SK-N-SH treated with all-trans-retinoic acid at 6 μM for 48 hours (cell line): ENCODE measurements around the gene SLC52A3.
"Not testable (repeated sequence)": the region's sequence is repeated elsewhere in the genome, so short reads cannot be mapped to it uniquely, and the experiment has no call there.

Source experiments
- ATAC-seq: fragments of 200-7000 bp; cut with Tn5 transposase; 3 replicates; pipeline ENCODE4 v1.9.1; 2020; ENCODE audit warnings: mild to moderate bottlenecking, moderate library complexity
- ARNTL ChIP-seq: fragments of 450-650 bp; formaldehyde crosslinking; IDR thresholded peaks from 2 replicates; pipeline ENCODE4 v1.5.0; 2020; ENCODE audit warnings: low read depth, mild to moderate bottlenecking, moderate library complexity, borderline replicate concordance
- BACH2 ChIP-seq: fragments of 250-450 bp; sonication (Bioruptor Pico); IDR thresholded peaks from 2 replicates; pipeline ENCODE4 v1.9.0; 2021; ENCODE audit warnings: mild to moderate bottlenecking, borderline replicate concordance
- CSDC2 ChIP-seq: fragments of 250-450 bp; sonication (Bioruptor Pico); IDR thresholded peaks from 2 replicates; pipeline ENCODE4 v1.5.0; 2020; ENCODE audit warnings: mild to moderate bottlenecking, moderate library complexity
- ESRRG ChIP-seq: fragments of 250-450 bp; sonication (Bioruptor Pico); IDR thresholded peaks from 2 replicates; pipeline ENCODE4 v1.6.1; 2021; ENCODE audit warnings: mild to moderate bottlenecking
- ISL1 ChIP-seq: fragments of 250-450 bp; sonication (Bioruptor Pico); IDR thresholded peaks from 2 replicates; pipeline ENCODE4 v2.1.2; 2022; ENCODE audit warnings: mild to moderate bottlenecking, moderate library complexity
- OSR1 ChIP-seq: fragments of 250-450 bp; sonication (Bioruptor Pico); IDR thresholded peaks from 2 replicates; pipeline ENCODE4 v1.8.0; 2022; ENCODE audit warnings: moderate library complexity, mild to moderate bottlenecking, inconsistent platforms
- PATZ1 ChIP-seq: fragments of 250-450 bp; sonication (Bioruptor Pico); IDR thresholded peaks from 2 replicates; pipeline ENCODE4 v1.8.0; 2020; ENCODE audit warnings: mild to moderate bottlenecking, moderate library complexity, borderline replicate concordance
- PPARA ChIP-seq: fragments of 250-450 bp; sonication (Bioruptor Pico); IDR thresholded peaks from 2 replicates; pipeline ENCODE4 v1.5.0; 2020; ENCODE audit warnings: mild to moderate bottlenecking, borderline replicate concordance
- TCF4 ChIP-seq: fragments of 250-450 bp; sonication (Bioruptor Pico); IDR thresholded peaks from 2 replicates; pipeline ENCODE4 v1.8.0; 2021; ENCODE audit warnings: mild to moderate bottlenecking, moderate library complexity, borderline replicate concordance
- TOX ChIP-seq: fragments of 250-450 bp; sonication (Bioruptor Pico); IDR thresholded peaks from 2 replicates; pipeline ENCODE4 v1.8.0; 2021; ENCODE audit warnings: mild to moderate bottlenecking, moderate library complexity, borderline replicate concordance
- ZC3H10 ChIP-seq: fragments of 250-450 bp; sonication (Bioruptor Pico); IDR thresholded peaks from 2 replicates; pipeline ENCODE4 v1.5.1; 2021; ENCODE audit warnings: mild to moderate bottlenecking, moderate library complexity
- ZFP3 ChIP-seq: fragments of 250-450 bp; sonication (Bioruptor Pico); IDR thresholded peaks from 2 replicates; pipeline ENCODE4 v1.5.0; 2020; ENCODE audit warnings: mild to moderate bottlenecking, moderate library complexity
- ZFP30 ChIP-seq: fragments of 450-650 bp; formaldehyde crosslinking; IDR thresholded peaks from 2 replicates; pipeline ENCODE4 v1.5.0; 2022; ENCODE audit warnings: mild to moderate bottlenecking, moderate library complexity
- ZNF565 ChIP-seq: fragments of 450-650 bp; formaldehyde crosslinking; conservative IDR thresholded peaks from 2 replicates; pipeline ENCODE4 v1.5.0; 2020; ENCODE audit warnings: low read depth, mild to moderate bottlenecking, moderate library complexity
- ZNF70 ChIP-seq: fragments of 450-650 bp; formaldehyde crosslinking; IDR thresholded peaks from 2 replicates; pipeline ENCODE4 v1.5.0; 2020; ENCODE audit warnings: mild to moderate bottlenecking, moderate library complexity
- ZNF8 ChIP-seq: fragments of 450-650 bp; formaldehyde crosslinking; IDR thresholded peaks from 2 replicates; pipeline ENCODE4 v1.5.0; 2020; ENCODE audit warnings: mild to moderate bottlenecking, moderate library complexity
- TF ChIP-seq, protein P1 (sequence below): fragments of 250-450 bp; sonication (Bioruptor Pico); IDR thresholded peaks from 2 replicates; pipeline ENCODE4 v1.5.0; 2020; ENCODE audit warnings: mild to moderate bottlenecking, moderate library complexity
- TF ChIP-seq, protein P2 (sequence below): fragments of 250-450 bp; sonication (Bioruptor Pico); IDR thresholded peaks from 2 replicates; pipeline ENCODE4 v1.5.1; 2020; ENCODE audit warnings: low read depth, mild to moderate bottlenecking, moderate library complexity

Gene SLC52A3

GRCh38 chr20:813390-813789 lies 45.1 kb upstream of the SLC52A3 start (continued):
- TF ChIP-seq, protein P1, sequence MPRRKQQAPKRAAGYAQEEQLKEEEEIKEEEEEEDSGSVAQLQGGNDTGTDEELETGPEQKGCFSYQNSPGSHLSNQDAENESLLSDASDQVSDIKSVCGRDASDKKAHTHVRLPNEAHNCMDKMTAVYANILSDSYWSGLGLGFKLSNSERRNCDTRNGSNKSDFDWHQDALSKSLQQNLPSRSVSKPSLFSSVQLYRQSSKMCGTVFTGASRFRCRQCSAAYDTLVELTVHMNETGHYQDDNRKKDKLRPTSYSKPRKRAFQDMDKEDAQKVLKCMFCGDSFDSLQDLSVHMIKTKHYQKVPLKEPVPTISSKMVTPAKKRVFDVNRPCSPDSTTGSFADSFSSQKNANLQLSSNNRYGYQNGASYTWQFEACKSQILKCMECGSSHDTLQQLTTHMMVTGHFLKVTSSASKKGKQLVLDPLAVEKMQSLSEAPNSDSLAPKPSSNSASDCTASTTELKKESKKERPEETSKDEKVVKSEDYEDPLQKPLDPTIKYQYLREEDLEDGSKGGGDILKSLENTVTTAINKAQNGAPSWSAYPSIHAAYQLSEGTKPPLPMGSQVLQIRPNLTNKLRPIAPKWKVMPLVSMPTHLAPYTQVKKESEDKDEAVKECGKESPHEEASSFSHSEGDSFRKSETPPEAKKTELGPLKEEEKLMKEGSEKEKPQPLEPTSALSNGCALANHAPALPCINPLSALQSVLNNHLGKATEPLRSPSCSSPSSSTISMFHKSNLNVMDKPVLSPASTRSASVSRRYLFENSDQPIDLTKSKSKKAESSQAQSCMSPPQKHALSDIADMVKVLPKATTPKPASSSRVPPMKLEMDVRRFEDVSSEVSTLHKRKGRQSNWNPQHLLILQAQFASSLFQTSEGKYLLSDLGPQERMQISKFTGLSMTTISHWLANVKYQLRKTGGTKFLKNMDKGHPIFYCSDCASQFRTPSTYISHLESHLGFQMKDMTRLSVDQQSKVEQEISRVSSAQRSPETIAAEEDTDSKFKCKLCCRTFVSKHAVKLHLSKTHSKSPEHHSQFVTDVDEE (CRISPR knock-in tag), result no peak
- TF ChIP-seq PATZ1 (no peak), PPARA (CRISPR knock-in tag) (no peak), TCF4 (CRISPR knock-in tag) (no peak), ARNTL (CRISPR knock-in tag) (no peak), ZNF70 (no peak)

DNA sequence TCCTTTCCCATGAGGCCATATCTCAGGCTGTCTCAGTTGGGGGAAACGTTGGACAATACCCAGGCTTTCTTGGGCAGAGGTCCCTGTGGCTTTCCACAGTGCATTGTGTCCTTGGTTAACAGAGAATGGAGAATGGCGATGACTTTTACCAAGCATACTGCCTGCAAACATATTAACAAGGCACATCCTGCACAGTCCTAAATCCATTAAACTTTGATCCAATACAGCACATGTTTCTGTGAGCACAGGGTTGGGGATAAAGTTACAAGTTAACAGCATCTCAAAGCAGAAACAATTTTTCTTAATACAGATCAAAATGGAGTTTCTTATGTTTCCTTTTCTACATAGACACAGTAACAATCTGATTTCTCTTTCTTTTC lies 44.1 kb upstream of the SLC52A3 start:
- not testable (repeated sequence) for ATAC-seq

- not testable (repeated sequence) for ATAC-seq
Observed at GRCh38 chr20:811776-812434, 43.6 kb upstream of the SLC52A3 start.

- TF ChIP-seq TCF4 (CRISPR knock-in tag) (no peak), PATZ1 (no peak), ESRRG (CRISPR knock-in tag) (no peak), ZFP3 (no peak), CSDC2 (CRISPR knock-in tag) (no peak), BACH2 (CRISPR knock-in tag) (no peak), ARNTL (CRISPR knock-in tag) (no peak), ZFP30 (CRISPR knock-in tag) (no peak), PPARA (CRISPR knock-in tag) (no peak), ZNF565 (CRISPR knock-in tag) (no peak), TOX (no peak), ISL1 (CRISPR knock-in tag) (no peak), ZNF70 (no peak), OSR1 (CRISPR knock-in tag) (no peak), ZNF8 (no peak), ZC3H10 (no peak)
- TF ChIP-seq, protein P2, sequence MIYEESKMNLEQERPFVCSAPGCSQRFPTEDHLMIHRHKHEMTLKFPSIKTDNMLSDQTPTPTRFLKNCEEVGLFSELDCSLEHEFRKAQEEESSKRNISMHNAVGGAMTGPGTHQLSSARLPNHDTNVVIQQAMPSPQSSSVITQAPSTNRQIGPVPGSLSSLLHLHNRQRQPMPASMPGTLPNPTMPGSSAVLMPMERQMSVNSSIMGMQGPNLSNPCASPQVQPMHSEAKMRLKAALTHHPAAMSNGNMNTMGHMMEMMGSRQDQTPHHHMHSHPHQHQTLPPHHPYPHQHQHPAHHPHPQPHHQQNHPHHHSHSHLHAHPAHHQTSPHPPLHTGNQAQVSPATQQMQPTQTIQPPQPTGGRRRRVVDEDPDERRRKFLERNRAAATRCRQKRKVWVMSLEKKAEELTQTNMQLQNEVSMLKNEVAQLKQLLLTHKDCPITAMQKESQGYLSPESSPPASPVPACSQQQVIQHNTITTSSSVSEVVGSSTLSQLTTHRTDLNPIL (CRISPR knock-in tag), result no peak
- TF ChIP-seq, protein P1 (CRISPR knock-in tag), result no peak
- no peak for ATAC-seq
Observed at GRCh38 chr20:805713-806112, 37.4 kb upstream of the SLC52A3 start.
